IMR-90 (cell line): ENCODE measurements around the gene RALGAPA2. TPM values are rescaled to one million over a fixed set of nuclear protein-coding genes. Genes with fewer than 3 reads are reported as not detected.

Experiments
- ATAC-seq: fragments of 200-7000 bp; cut with Tn5 transposase; 2 replicates; pipeline ENCODE4 v1.9.1; 2020; ENCODE audit warnings: low read depth, mild to moderate bottlenecking, moderate library complexity
- BruUV-seq: library from RNA; stranded (reverse); fragments of 400-500 nt; replicated peaks from 2 replicates; lab custom pipeline; 2021; lab: Mats Ljungman, UMichigan
- CTCF ChIA-PET: fragments of 300-600 bp; formaldehyde crosslinking; extraction: SDS; loops from one replicate; lab custom pipeline; 2021; ENCODE audit warnings: antibody characterized with exemption; lab: Yijun Ruan, JAX
- POLR2A ChIA-PET: fragments of 300-600 bp; sonication (Branson Sonifier 250); formaldehyde crosslinking; loops from one replicate; lab custom pipeline; 2022; ENCODE audit warnings: antibody characterized with exemption; ENCODE audit not compliant: unreplicated experiment; lab: Charles Lee
- DNase-seq: peaks from one replicate; pipeline ENCODE4 v3.0.0; 2013
- H2AFZ ChIP-seq: replicated peaks from 2 replicates; pipeline ENCODE3; 2013; ENCODE audit warnings: low read length, mild to moderate bottlenecking; ENCODE audit not compliant: poor library complexity
- H2AK5ac ChIP-seq: 2 replicates; pipeline ENCODE4 v1.6.1; 2013; ENCODE audit warnings: low read depth, low read length, inconsistent platforms
- H2AK9ac ChIP-seq: replicated peaks from 2 replicates; pipeline ENCODE3; 2013; ENCODE audit warnings: mild to moderate bottlenecking, low read depth, low read length, moderate library complexity; ENCODE audit not compliant: poor library complexity
- H2BK120ac ChIP-seq: 2 replicates; pipeline ENCODE4 v1.6.1; 2013; ENCODE audit warnings: low read depth, low read length, inconsistent platforms
- H2BK15ac ChIP-seq: 3 replicates; pipeline ENCODE4 v1.6.1; 2013; ENCODE audit warnings: low read depth, low read length, inconsistent platforms
- H2BK20ac ChIP-seq: 2 replicates; pipeline ENCODE4 v1.6.1; 2013; ENCODE audit warnings: low read depth, mild to moderate bottlenecking, inconsistent platforms, low read length, moderate library complexity
- H2BK5ac ChIP-seq: 2 replicates; pipeline ENCODE4 v1.6.1; 2013; ENCODE audit warnings: mild to moderate bottlenecking, low read depth, low read length, inconsistent platforms; ENCODE audit not compliant: poor library complexity, severe bottlenecking
- H3K14ac ChIP-seq: replicated peaks from 2 replicates; pipeline ENCODE4 v1.6.1; 2013; ENCODE audit warnings: low read depth, low read length, inconsistent platforms
- H3K18ac ChIP-seq: 2 replicates; pipeline ENCODE4 v1.6.1; 2013; ENCODE audit warnings: low read depth, low read length, control low read depth
- H3K23ac ChIP-seq: 2 replicates; pipeline ENCODE4 v1.6.1; 2013; ENCODE audit warnings: low read depth, low read length, inconsistent platforms
- H3K27ac ChIP-seq: 2 replicates; pipeline ENCODE4 v1.5.1; 2013; ENCODE audit warnings: mild to moderate bottlenecking, control low read depth, low read length; ENCODE audit not compliant: insufficient read depth
- H3K27me3 ChIP-seq: 2 replicates; pipeline ENCODE4 v1.6.1; 2013; ENCODE audit warnings: low read length; ENCODE audit not compliant: control insufficient read depth, insufficient read depth
- H3K36me3 ChIP-seq: 2 replicates; pipeline ENCODE4 v1.6.1; 2013; ENCODE audit warnings: low read length, mixed read lengths; ENCODE audit not compliant: control insufficient read depth, insufficient read depth
- H3K4ac ChIP-seq: 2 replicates; pipeline ENCODE4 v1.6.1; 2013; ENCODE audit warnings: low read depth, low read length, inconsistent platforms
- H3K4me1 ChIP-seq: 2 replicates; pipeline ENCODE4 v1.6.1; 2013; ENCODE audit warnings: low read length, mixed read lengths; ENCODE audit not compliant: control insufficient read depth, insufficient read depth
- H3K4me2 ChIP-seq: 2 replicates; pipeline ENCODE4 v1.6.1; 2013; ENCODE audit warnings: low read depth, mild to moderate bottlenecking, control low read depth, low read length, moderate library complexity
- H3K4me3 ChIP-seq: 2 replicates; pipeline ENCODE4 v1.5.1; 2013; ENCODE audit warnings: low read depth, mild to moderate bottlenecking, control low read depth, low read length, moderate library complexity; ENCODE audit not compliant: insufficient read depth
- H3K56ac ChIP-seq: 2 replicates; pipeline ENCODE4 v1.6.1; 2013; ENCODE audit warnings: low read length, inconsistent platforms; ENCODE audit not compliant: insufficient read depth; ENCODE audit errors: extremely low read depth
- H3K79me1 ChIP-seq, 2 experiments: 2 replicates each; pipeline ENCODE4 v1.6.1; 2013; ENCODE audit warnings: low read length in 2 of 2, inconsistent platforms in 1 of 2, low read depth in 1 of 2
- H3K9ac ChIP-seq: 2 replicates; pipeline ENCODE4 v1.6.1; 2013; ENCODE audit warnings: low read depth, low read length, control low read depth
- H3K9me1 ChIP-seq: 2 replicates; pipeline ENCODE4 v1.6.1; 2013; ENCODE audit warnings: low read length, inconsistent platforms; ENCODE audit not compliant: insufficient read depth
- H3K9me3 ChIP-seq: 2 replicates; pipeline ENCODE4 v1.6.1; 2013; ENCODE audit warnings: low read length; ENCODE audit not compliant: control insufficient read depth, insufficient read depth
- H4K20me1 ChIP-seq: 2 replicates; pipeline ENCODE4 v1.6.1; 2013; ENCODE audit warnings: low read length, inconsistent platforms; ENCODE audit not compliant: insufficient read depth
- H4K5ac ChIP-seq: 2 replicates; pipeline ENCODE4 v1.6.1; 2013; ENCODE audit warnings: mild to moderate bottlenecking, low read depth, low read length, control low read depth
- H4K8ac ChIP-seq, 2 experiments: 2 replicates each; pipeline ENCODE4 v1.6.1; 2013; ENCODE audit warnings: low read depth in 2 of 2, low read length in 2 of 2, control low read depth in 1 of 2, inconsistent platforms in 1 of 2
- H4K91ac ChIP-seq: 2 replicates; pipeline ENCODE4 v1.6.1; 2013; ENCODE audit warnings: low read depth, low read length, inconsistent platforms; ENCODE audit not compliant: insufficient read depth
- BHLHE40 ChIP-seq: fragments of 150-350 bp; IDR thresholded peaks from 2 replicates; pipeline ENCODE4 v1.6.1; 2016; ENCODE audit warnings: mild to moderate bottlenecking, low read depth, low read length
- CTCF ChIP-seq: conservative IDR thresholded peaks from 2 replicates; pipeline ENCODE4 v1.5.1; 2012; ENCODE audit warnings: mild to moderate bottlenecking, low read depth, low read length, improper control_type of control experiment
- ELK1 ChIP-seq: fragments of 150-350 bp; IDR thresholded peaks from 2 replicates; pipeline ENCODE4 v1.6.1; 2016; ENCODE audit warnings: low read depth, mild to moderate bottlenecking, low read length, moderate library complexity, borderline replicate concordance
- FOS ChIP-seq: fragments of 150-350 bp; IDR thresholded peaks from 2 replicates; pipeline ENCODE4 v1.6.1; 2016; ENCODE audit warnings: low read depth, low read length
- MAFK ChIP-seq: IDR thresholded peaks from 2 replicates; pipeline ENCODE4 v1.6.1; 2012; ENCODE audit warnings: low read depth, low read length, improper control_type of control experiment
- MAZ ChIP-seq: IDR thresholded peaks from 2 replicates; pipeline ENCODE4 v1.6.1; 2012; ENCODE audit warnings: low read depth, mild to moderate bottlenecking, low read length, improper control_type of control experiment, moderate library complexity, borderline replicate concordance
- NFE2L2 ChIP-seq: fragments of 150-350 bp; IDR thresholded peaks from 2 replicates; pipeline ENCODE4 v1.6.1; 2016; ENCODE audit warnings: low read depth, mild to moderate bottlenecking, low read length
- POLR2A ChIP-seq: IDR thresholded peaks from 2 replicates; pipeline ENCODE4 v1.6.1; 2012; ENCODE audit warnings: mild to moderate bottlenecking, low read depth, low read length
- RAD21 ChIP-seq: IDR thresholded peaks from 2 replicates; pipeline ENCODE4 v1.6.1; 2012; ENCODE audit warnings: low read length, improper control_type of control experiment
- RCOR1 ChIP-seq: IDR thresholded peaks from 2 replicates; pipeline ENCODE4 v1.6.1; 2012; ENCODE audit warnings: mild to moderate bottlenecking, low read length, improper control_type of control experiment; ENCODE audit not compliant: insufficient replicate concordance
- RFX5 ChIP-seq: IDR thresholded peaks from 2 replicates; pipeline ENCODE4 v1.8.0; 2012; ENCODE audit warnings: low read depth, mild to moderate bottlenecking, low read length, moderate library complexity
- SMC3 ChIP-seq: fragments of 150-350 bp; IDR thresholded peaks from 2 replicates; pipeline ENCODE4 v1.6.1; 2016; ENCODE audit warnings: low read depth, mild to moderate bottlenecking, antibody characterized with exemption, low read length, moderate library complexity
- whole genome bisulfite sequencing, 2 experiments: methylation state at CpG; one replicate each; pipeline versions ENCODE4 v1.1.5 to v1.1.7; 2013; ENCODE audit warnings: missing lambda C conversion rate in 2 of 2; ENCODE audit not compliant: insufficient read length in 1 of 2; ENCODE audit errors: extremely low coverage in 2 of 2; 5-methylcytosine and 5-hydroxymethylcytosine counted together
- dilution Hi-C: fragments of 300-500 bp; cut with HindIII; formaldehyde crosslinking; loops from one replicate; pipeline ENCODE4 v1.14.3; 2018; ENCODE audit warnings: low sequenced_read_pairs; ENCODE audit not compliant: unreplicated experiment
- in situ Hi-C: fragments of 300-500 bp; cut with MboI; formaldehyde crosslinking; loops from 3 replicates; pipeline ENCODE4 v1.14.3; 2019; ENCODE audit warnings: low sequenced_read_pairs, inconsistent platforms, mixed read lengths
- intact Hi-C: fragments of 100-400 bp; cut with micrococcal nuclease; formaldehyde crosslinking; loops from 2 replicates; pipeline ENCODE4 v1.10.0; 2022
- polyA plus RNA-seq, 3 experiments: library from polyadenylated mRNA; depleted of rRNA; stranded (reverse); fragments of >200 nt; gene quantifications; 2 replicates each; pipeline ENCODE4 v1.2.3, GENCODE V29; 2012; ENCODE audit warnings: low replicate concordance in 1 of 3
- total RNA-seq: library from RNA; depleted of rRNA; stranded (reverse); fragments of >200 nt; gene quantifications from 2 replicates; pipeline ENCODE4 v1.2.3, GENCODE V29; 2012

The RALGAPA2 gene
- total and polyA plus RNA-seq, 2 of the 4 experiments (the other 2 are of a cell fraction) = 1.3 to 3.9 TPM

GRCh38 chr20:20393207-20394120, 319.0 kb downstream of the RALGAPA2 start (continued):
- no peak for TF ChIP-seq ELK1

- Histone ChIP-seq H2BK120ac (0 out of 2 replicates have a peak overlapping the region, but pooled peaks have one; percentile 18), H4K8ac (no peak overlapping the region), H3K14ac (no peak overlapping the region), H2AFZ (no peak overlapping the region), H3K4ac (no peak overlapping the region), H2AK9ac (peak overlapping the region; percentile 33), H2BK15ac (no peak overlapping the region), H4K20me1 (no peaks in the 10 kb centered on the region), H4K5ac (no peak overlapping the region), H3K4me3 (no peak overlapping the region), H3K9ac (no peak overlapping the region), H3K56ac (no peak overlapping the region), H2BK5ac (no peak overlapping the region), H3K4me1 (peaks cover 17% of the 10 kb centered on the region), H2AK5ac (no peak overlapping the region), H3K4me2 (no peak overlapping the region), H2BK20ac (no peak overlapping the region), H3K23ac (no peak overlapping the region), H3K36me3 (no peaks in the 10 kb centered on the region), H3K9me3 (no peaks in the 10 kb centered on the region), H3K18ac (no peak overlapping the region), H3K27ac (no peak overlapping the region), H3K27me3 (0 out of 2 replicates have a peak, but pooled peaks cover 2% of the 10 kb centered on the region), H4K91ac (peak overlapping the region; percentile 19; the same call in 1 of the 2 replicates), H3K9me1 (peaks cover 3% of the 10 kb centered on the region; the same call in 1 of the 2 replicates), H3K79me1 (no peaks in the 10 kb centered on the region)
- POLR2A ChIA-PET = no interaction called here
- BruUV-seq = no TSS peak
- ATAC-seq (no peak), DNase-seq (no peak)
- WGBS, 2 experiments = no CpG with 5 or more reads among the region's 13 CpGs
- CTCF ChIA-PET = interaction anchor here (1.0 kb wide), 1 partner anchor 15 kb away, joined by 3 read pairs; no protein-coding TSS in a partner anchor
- in situ Hi-C loops = no loop called here
- dilution Hi-C loops = no loop called here
- intact Hi-C loops = no loop called here
- TF ChIP-seq NFE2L2 = no peak
- TF ChIP-seq SMC3 = no peak
- no peak for TF ChIP-seq MAZ
- no peak for TF ChIP-seq BHLHE40
- no peak for TF ChIP-seq MAFK
- no peak for TF ChIP-seq RAD21
- no peak for TF ChIP-seq RCOR1
- TF ChIP-seq CTCF = no peak
- TF ChIP-seq RFX5 = no peak
- no peak for TF ChIP-seq FOS
- no peak for TF ChIP-seq POLR2A
Measured at GRCh38 chr20:20391766-20392165, 320.7 kb downstream of the RALGAPA2 start.
